DMS153 (cell line): ENCODE results near the gene MARS2.
A peak's percentile ranks its signal among the peaks of the same experiment; 100 is the strongest.
"Not testable (repeated sequence)": the region's sequence is repeated elsewhere in the genome, so short reads cannot be mapped to it uniquely, and the experiment has no call there.

Experiments used
- DNase-seq: peaks from one replicate; lab custom pipeline; 2025; lab: John Stamatoyannopoulos, UW

The MARS2 gene

GRCh38 chr2:197705121-197705911, at the start of gene MARS2:
TSS of gene MARS2 (plus strand) at chr2:197705369. CDS start at chr2:197705406, 37 bp downstream.
- DNase-seq, result peak; percentile 81

- DNase-seq, result no peak
Observed at GRCh38 chr2:197657562-197657961, 47.6 kb upstream of the MARS2 start.

GRCh38 chr2:197661626-197662025, 43.5 kb upstream of the MARS2 start:
- DNase-seq, result no peak

GRCh38 chr2:197666277-197666676, 38.9 kb upstream of the MARS2 start:
- DNase-seq, result no peak

- no peak for DNase-seq
Observed at GRCh38 chr2:197668296-197668695, 36.9 kb upstream of the MARS2 start.

- DNase-seq, result no peak
Observed at GRCh38 chr2:197669077-197669476, 36.1 kb upstream of the MARS2 start.

- DNase-seq, result no peak
Observed at GRCh38 chr2:197672371-197672893, 32.7 kb upstream of the MARS2 start.

GRCh38 chr2:197673106-197673505, 32.1 kb upstream of the MARS2 start:
- DNase-seq, result no peak

- no peak for DNase-seq
Observed at GRCh38 chr2:197673606-197674005, 31.6 kb upstream of the MARS2 start.

- no peak for DNase-seq
Observed at GRCh38 chr2:197674060-197674459, 31.1 kb upstream of the MARS2 start.

- no peak for DNase-seq
Observed at GRCh38 chr2:197674591-197674990, 30.6 kb upstream of the MARS2 start.

GRCh38 chr2:197675246-197675645, 29.9 kb upstream of the MARS2 start, which contains the start of gene RFTN2:
TSS of gene RFTN2 (minus strand) at chr2:197675587. CDS start at chr2:197675458, 129 bp downstream.
- no peak for DNase-seq

GRCh38 chr2:197675711-197676188, 29.4 kb upstream of the MARS2 start:
- no peak for DNase-seq

GRCh38 chr2:197677056-197677455, 28.1 kb upstream of the MARS2 start:
- DNase-seq, result no peak

- DNase-seq, result no peak
Observed at GRCh38 chr2:197677483-197677882, 27.7 kb upstream of the MARS2 start.

GRCh38 chr2:197695206-197695605, 10.0 kb upstream of the MARS2 start:
- not testable (repeated sequence) for DNase-seq

- not testable (repeated sequence) for DNase-seq
Observed at GRCh38 chr2:197695971-197696370, 9.2 kb upstream of the MARS2 start.

- DNase-seq, result not testable (repeated sequence)
Observed at GRCh38 chr2:197696571-197696970, 8.6 kb upstream of the MARS2 start.

- DNase-seq, result not testable (repeated sequence)
Observed at GRCh38 chr2:197699724-197700123, 5.4 kb upstream of the MARS2 start.

GRCh38 chr2:197700960-197701359, 4.2 kb upstream of the MARS2 start:
- no peak for DNase-seq

GRCh38 chr2:197704434-197705120, 592 bp upstream of the MARS2 start:
- no peak for DNase-seq

- no peak for DNase-seq
Observed at GRCh38 chr2:197705912-197706838, 1.0 kb downstream of the MARS2 start.
